NCI-H187 (cell line): ENCODE measurements around the gene FAM89A.
"Not testable (repeated sequence)": the region's sequence is repeated elsewhere in the genome, so short reads cannot be mapped to it uniquely, and the experiment has no call there.

Source experiments
- DNase-seq, 2 experiments: peaks; one replicate each; lab custom pipeline; 2025; lab: John Stamatoyannopoulos, UW

The FAM89A gene

DNA sequence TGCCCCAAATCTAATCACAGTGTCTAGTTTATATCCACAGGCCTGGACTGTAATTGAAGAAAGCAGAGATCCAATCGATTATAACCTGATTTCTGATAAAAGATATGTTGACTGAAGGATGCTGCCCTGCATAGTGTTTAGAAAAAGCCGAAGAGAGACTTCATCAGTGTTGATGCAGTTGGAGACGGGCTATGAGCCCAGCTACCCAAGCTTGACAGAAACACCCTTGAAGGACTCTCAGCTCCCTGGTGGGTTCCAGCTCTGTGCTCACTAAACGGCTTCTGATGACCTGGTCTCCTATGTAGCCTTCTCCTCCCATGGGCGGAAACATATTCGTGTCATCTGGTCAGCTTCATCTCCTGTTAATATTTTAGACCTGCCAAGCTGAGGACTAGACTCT, 10.2 kb downstream of the FAM89A start:
- no peak for DNase-seq

GRCh38 chr1:231029247-231029646, 10.8 kb downstream of the FAM89A start:
- not testable (repeated sequence) for DNase-seq

DNA sequence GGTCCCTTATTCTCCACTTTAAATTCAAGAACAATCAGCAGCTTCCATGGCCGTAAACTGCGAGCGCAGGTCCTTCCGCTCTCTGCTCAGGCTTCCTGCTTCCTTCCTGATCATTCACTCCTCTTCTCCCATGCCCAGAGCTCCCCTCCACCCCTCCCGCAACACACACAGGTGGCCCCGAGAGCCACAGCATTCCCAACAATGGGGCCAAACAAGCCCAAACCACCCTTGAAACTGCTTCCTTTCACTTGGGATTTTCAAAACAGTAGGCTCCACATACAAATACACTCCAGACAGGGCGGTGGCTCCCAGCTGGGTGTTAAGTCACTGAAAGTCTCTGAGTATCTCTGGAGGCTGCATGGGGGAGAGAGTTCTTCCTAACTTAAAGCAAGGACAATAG, 11.4 kb downstream of the FAM89A start:
- DNase-seq: no peak

DNA sequence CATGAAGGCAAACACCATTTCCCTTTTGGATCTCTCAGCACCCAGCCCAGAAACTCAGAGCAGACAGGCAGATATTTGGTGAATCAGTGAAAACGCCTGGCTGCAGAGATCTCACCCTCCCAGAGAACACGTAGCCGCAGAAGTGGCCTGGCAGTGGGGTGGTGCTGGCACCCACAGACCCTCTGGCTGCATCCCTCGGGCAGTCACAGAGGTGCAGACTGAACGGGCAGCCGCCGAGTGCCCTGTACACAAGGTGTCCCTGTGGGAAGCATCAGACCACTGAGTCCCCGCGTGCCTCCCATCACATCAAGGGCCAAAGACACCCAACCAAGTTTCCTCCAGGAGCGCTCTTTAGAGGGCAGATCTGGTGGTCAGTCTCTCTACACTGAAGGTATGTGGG, 12.1 kb downstream of the FAM89A start:
- no peak for DNase-seq

DNA sequence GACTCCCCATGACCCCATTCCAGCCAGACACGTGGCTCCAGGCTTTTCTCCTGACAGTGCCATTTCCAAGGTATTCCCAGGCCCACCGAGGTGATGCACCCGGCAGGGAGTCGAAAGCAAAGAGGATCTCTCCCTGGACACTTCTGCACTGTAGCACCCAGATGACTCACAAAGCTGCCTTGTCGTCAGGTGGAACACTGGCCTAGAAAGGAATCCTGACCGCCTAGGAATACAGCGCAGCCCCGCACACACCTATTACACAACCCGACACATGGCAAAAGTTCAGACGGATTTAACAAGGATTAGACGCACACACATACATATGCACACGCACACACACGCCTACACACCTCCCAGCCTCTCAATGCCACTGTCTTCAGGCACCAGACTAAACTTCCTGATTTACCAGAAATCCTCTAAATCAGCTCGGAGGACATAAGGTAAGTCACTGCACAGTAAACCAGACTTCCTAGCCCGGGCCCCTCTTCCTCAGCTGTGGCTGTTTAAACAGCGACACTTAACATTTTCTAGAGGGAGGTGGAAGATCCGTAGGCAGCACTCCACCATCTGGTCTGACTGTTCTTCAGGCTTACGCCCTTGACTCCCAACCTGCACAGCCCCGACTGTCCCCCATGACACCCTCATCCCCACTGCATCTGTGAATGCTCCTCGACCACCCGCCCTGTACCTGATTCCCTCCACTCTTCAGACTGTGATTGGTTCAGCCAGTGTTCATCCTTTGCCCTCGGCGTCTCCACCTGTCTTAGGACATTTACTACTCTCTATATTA, 12.7 kb downstream of the FAM89A start:
- DNase-seq: no peak

DNA sequence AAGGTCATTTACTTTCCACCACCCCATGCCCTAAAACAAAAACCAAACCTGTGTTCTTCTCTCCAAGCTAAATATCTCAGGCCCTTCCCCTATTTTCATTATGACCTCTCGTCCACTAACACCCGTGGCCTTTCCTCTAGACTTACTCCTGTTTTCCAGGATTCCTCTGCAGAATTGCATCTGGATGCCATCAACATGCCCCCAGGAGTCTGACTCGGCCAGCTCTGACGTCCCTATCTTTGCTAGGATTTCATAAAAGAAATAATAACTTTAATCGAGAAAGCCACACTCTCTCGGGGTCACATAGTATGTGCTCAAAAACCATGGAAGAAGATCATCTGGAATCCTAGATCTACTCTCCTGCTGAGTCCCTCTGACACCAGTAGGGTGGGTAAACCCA, 13.5 kb downstream of the FAM89A start:
- DNase-seq: no peak

DNA sequence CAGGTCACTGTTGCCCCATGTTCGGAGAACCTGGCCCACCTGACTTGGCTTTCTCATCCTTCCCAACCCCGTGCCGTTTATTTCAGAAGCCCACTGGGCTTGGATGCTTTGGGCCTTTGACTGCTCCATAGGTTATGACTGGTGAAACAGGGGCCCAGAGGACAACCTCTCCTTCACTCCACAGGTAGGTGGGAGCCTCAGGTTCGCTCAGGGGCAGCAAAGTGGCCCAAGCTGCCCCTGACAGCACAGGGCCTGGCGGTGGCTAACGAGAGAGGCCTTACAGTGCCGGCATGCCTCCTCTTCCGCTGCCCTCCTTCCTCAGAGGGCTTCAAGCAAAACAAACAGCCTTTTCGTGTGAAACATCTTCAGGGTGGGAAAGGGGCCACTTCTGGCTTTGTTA, 16.9 kb downstream of the FAM89A start:
- DNase-seq: no peak

- DNase-seq: not testable (repeated sequence)
Observed at GRCh38 chr1:231022543-231022942, 17.5 kb downstream of the FAM89A start.

GRCh38 chr1:231021540-231022031, 18.5 kb downstream of the FAM89A start:
- DNase-seq: no peak

DNA sequence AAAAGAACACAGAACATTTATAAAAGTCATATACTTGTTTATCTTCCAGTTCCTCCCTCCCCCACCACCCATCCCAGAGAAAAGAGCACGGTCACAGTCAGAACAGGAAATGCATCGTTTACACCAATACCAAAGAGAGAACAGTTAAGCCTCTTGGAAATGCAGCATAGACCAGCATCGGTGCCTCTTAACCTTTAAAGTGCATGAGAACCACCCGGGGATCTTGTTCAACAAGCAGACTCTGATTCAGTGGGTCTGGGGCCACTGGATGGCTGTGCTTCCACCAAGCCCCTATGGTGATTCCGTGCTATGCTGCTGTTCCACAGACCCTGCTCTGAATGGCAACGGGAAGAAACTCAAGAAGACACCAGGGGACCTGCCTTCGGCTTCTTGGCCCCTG, 19.2 kb downstream of the FAM89A start:
- DNase-seq: no peak

DNA sequence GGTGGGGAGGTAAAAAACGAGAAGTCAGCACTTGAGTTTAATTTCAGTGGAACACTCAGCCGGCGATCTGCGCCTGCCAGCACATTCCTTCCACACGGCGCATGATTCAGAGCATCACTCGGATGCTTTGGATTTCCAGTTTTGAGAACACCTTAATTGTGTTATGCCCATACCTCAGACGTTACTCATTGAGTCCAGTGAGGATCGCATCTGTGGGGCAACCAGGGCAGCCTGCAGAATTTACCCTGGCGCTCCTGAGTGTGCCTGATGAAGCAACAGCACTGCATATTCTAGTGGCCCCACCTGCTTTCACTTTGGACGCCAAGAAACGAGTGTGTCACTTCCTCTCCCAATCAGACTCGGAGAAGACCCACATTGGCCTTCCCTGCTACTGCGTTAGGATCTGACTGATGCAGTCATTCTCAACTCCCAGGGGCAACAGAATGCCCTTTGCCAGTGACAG, 19.9 kb downstream of the FAM89A start:
- no peak for DNase-seq

GRCh38 chr1:231019711-231020110, 20.3 kb downstream of the FAM89A start:
- DNase-seq: no peak

DNA sequence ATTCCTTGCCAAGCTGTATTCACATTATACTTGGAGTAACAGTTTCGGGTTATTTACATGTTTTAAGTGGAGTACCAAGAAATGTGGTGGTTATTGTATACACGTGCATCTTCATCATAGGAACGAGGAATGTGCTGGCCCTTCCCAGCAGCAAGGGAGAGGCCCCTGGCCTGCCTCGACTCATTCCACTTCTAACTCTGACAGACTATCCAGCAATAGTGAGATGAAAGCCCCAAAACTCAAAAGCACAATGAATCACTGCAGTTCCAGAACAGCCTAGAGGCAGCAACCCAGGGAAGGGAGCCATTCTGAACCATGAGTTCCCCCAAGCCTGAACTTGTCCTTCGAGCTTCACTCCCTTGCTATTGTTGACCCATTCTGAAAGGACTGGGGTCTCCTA, 23.1 kb downstream of the FAM89A start:
- DNase-seq: no peak

GRCh38 chr1:231016234-231016633, 23.8 kb downstream of the FAM89A start:
- no peak for DNase-seq

DNA sequence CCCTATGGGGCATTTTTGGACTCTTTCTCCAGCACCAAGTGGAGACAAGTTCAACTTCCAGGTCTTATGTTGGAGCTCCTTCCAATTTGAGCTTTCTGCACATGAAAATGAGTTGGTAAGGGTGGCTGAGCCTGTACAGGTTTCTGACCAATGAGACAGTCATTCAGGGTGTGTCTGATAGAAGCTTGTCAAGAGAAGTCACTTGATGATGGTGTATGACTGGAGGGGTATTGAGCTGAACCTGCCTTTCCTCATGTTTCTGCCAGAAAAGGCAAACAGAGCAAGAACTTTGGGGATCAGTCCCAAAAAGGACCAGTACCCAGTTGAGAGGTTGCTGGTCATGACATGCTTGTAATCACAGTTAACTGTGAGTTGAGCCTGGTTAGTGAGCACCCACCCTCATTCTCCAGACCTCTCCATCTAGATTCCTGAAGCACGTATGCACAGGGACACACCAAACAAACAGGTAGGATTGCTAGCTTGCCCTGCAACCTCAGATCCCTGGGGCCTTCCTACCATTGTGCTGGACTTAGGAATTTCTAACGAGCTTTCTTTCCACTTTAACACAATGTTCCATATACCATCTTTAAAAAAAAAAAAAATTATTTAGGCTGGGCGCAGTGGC, 26.6 kb downstream of the FAM89A start:
- no peak for DNase-seq

GRCh38 chr1:231011963-231012362, 28.1 kb downstream of the FAM89A start:
- no peak for DNase-seq

DNA sequence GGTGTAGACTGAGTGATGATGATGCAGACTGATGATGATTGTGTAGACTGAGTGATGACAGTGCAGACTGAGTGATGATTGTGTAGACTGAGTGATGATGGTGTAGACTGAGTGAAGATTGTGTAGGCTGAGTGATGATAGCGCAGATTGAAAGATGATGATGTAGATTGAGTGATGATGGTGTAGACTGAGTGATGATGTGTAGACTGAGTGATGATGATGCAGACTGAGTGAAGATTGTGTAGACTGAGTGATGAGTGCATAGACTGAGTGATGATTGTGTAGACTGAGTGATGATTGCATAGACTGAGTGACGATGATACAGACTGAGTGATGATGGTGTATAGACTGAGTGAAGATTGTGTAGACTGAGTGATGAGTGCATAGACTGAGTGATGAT, 28.7 kb downstream of the FAM89A start:
- no peak for DNase-seq

GRCh38 chr1:231007535-231007934, 32.5 kb downstream of the FAM89A start:
- not testable (repeated sequence) for DNase-seq

DNA sequence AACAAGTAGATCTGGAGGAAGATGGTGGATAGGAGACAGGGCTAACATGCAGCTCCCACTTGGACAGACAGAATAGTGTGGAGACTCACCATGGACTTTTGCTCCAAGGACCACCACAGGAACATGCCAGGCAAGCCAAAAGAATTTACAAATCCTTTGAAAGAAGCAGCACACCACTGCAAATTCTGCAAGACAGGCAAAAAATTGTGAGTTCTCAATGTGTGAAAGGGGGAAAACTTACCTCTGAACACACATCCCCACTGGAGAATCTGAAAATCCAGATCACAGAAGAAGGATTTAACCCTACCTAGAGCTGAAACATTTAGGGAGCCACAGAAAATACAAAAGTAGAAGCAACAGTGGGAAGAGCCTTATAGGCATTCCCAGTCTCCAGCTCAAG, 38.2 kb downstream of the FAM89A start:
- DNase-seq: no peak

GRCh38 chr1:231000639-231001038, 39.4 kb downstream of the FAM89A start:
- DNase-seq: no peak

- no peak for DNase-seq
Observed at GRCh38 chr1:231000201-231000600, 39.9 kb downstream of the FAM89A start.

DNA sequence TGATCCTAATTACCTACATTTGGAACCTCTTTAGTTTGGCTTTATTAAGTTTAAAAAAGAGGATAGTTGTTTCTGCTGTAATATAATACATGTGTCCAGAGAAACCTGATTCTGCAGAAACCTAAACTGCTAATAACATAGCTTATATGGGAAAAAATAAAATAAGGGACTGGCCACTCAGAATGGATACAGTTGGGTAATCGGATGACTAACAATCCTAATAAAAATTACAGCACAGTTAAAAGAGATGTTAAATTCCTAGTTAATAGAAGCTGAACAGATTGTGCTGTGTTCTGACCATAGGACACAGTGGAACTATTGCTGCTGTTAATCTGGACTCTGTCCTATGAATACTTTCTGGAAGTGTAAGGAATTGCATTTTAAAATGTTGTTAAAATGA, 45.2 kb downstream of the FAM89A start:
- no peak for DNase-seq

DNA sequence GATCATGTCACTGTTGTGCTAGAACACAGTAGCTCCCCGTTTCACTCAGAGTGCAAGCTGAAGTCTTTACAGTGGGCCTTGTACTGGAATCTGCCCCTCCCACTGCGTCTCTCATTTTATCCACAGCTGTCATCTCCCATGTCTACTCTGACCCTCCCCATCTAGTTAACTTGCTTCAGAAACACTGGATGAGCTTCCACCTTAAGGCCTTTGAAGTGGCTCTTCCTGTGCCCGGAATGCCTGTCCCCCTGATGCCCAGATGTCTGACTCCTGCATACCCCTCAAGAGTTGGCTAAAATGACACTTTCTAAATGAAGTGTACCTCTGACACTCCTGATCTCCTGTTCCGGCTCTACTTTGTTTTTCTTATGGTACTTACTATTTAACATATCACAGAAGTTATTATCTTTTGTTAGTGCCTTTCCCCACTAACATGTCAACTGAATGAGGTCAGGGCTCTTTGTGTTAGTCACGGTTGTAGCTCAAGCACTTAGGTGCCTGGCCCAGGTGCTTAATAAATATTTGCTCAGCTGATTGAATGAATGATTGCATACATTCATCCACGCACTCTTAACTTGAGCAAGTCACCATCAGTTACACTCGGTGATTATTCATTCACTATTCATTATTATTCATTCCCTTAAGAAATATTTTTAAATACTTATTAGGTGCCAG, 47.8 kb downstream of the FAM89A start:
- no peak for DNase-seq
